Activated CD8-positive, alpha-beta T cell treated with anti-CD3 and anti-CD28 coated beads for 36 hours (primary cell): ENCODE measurements around the gene LIN7A. TPM values are rescaled to one million over a fixed set of nuclear protein-coding genes. Genes with fewer than 3 reads are reported as not detected.

Source experiments
- ATAC-seq: fragments of 200-7000 bp; cut with Tn5 transposase; one replicate; pipeline ENCODE4 v1.10.0; 2021; ENCODE audit warnings: mild to moderate bottlenecking, moderate library complexity
- CTCF ChIA-PET: fragments of 350-600 bp; sonication (Branson Sonifier 250); formaldehyde crosslinking; loops from one replicate; lab custom pipeline; 2021; ENCODE audit warnings: antibody characterized with exemption; lab: Charles Lee
- POLR2A ChIA-PET: fragments of 350-600 bp; sonication (Branson Sonifier 250); formaldehyde crosslinking; loops from one replicate; lab custom pipeline; 2021; ENCODE audit warnings: antibody characterized with exemption; lab: Charles Lee
- DNase-seq: peaks from one replicate; pipeline ENCODE4 v3.0.0-alpha.2; 2020
- H3K27ac Mint-ChIP-seq: one replicate; pipeline ENCODE4 v1.8.0; 2021; ENCODE audit warnings: mild to moderate bottlenecking, mixed read lengths
- H3K27me3 Mint-ChIP-seq: one replicate; pipeline ENCODE4 v1.8.0; 2021; ENCODE audit warnings: mixed read lengths
- H3K36me3 Mint-ChIP-seq: one replicate; pipeline ENCODE4 v1.8.0; 2021; ENCODE audit warnings: low read depth, mixed read lengths
- H3K4me1 Mint-ChIP-seq: one replicate; pipeline ENCODE4 v1.8.0; 2021; ENCODE audit warnings: low read depth, mixed read lengths
- H3K4me3 Mint-ChIP-seq: one replicate; pipeline ENCODE4 v1.8.0; 2021; ENCODE audit warnings: mild to moderate bottlenecking, moderate library complexity, mixed read lengths
- H3K9me3 Mint-ChIP-seq: one replicate; pipeline ENCODE4 v1.8.0; 2021; ENCODE audit warnings: mixed read lengths
- CTCF ChIP-seq: fragments of 200-600 bp; IDR thresholded peaks from one replicate; pipeline ENCODE4 v1.8.0; 2022; ENCODE audit warnings: antibody characterized with exemption, mild to moderate bottlenecking
- intact Hi-C: fragments of 100-400 bp; cut with micrococcal nuclease; formaldehyde crosslinking; loops from one replicate; pipeline ENCODE4 v1.10.0; 2022
- total RNA-seq, 2 experiments: library from RNA; stranded (reverse); gene quantifications; one replicate each; pipeline ENCODE4 v1.2.3, GENCODE V29; 2021

LIN7A gene
- total RNA-seq, 2 experiments from 2014 or later = not detected

- Mint-ChIP-seq H3K4me1 (no peaks in the 10 kb centered on the region), H3K36me3 (no peaks in the 10 kb centered on the region), H3K4me3 (no peak overlapping the region), H3K9me3 (no peaks in the 10 kb centered on the region), H3K27me3 (no peaks in the 10 kb centered on the region), H3K27ac (no peak overlapping the region)
- no peak for ATAC-seq
- intact Hi-C loops = no loop called here
- ChIA-PET CTCF (no interaction called here), POLR2A (no interaction called here)
- TF ChIP-seq CTCF = no peak
- DNase-seq = no peak
Observed at GRCh38 chr12:80858356-80858755, 79.4 kb downstream of the LIN7A start.

GRCh38 chr12:80857311-80857710 is 80.4 kb downstream of the LIN7A start:
- no peaks in the 10 kb centered on the region for H3K4me1 Mint-ChIP-seq
- ATAC-seq (no peak), DNase-seq (no peak)
- ChIA-PET CTCF (no interaction called here), POLR2A (no interaction called here)
- H3K36me3 Mint-ChIP-seq = no peaks in the 10 kb centered on the region
- H3K27me3 Mint-ChIP-seq = no peaks in the 10 kb centered on the region
- H3K9me3 Mint-ChIP-seq = no peaks in the 10 kb centered on the region
- no peak overlapping the region for H3K27ac Mint-ChIP-seq
- no peak overlapping the region for H3K4me3 Mint-ChIP-seq
- intact Hi-C loops = no loop called here
- no peak for TF ChIP-seq CTCF

GRCh38 chr12:80849337-80849736 is 88.4 kb downstream of the LIN7A start:
- peaks cover 1% of the 10 kb centered on the region for H3K9me3 Mint-ChIP-seq
- intact Hi-C loops = no loop called here
- ChIA-PET POLR2A (no interaction called here), CTCF (no interaction called here)
- DNase-seq (no peak), ATAC-seq (no peak)
- H3K27ac Mint-ChIP-seq = no peak overlapping the region
- H3K36me3 Mint-ChIP-seq = no peaks in the 10 kb centered on the region
- no peak overlapping the region for H3K4me3 Mint-ChIP-seq
- H3K4me1 Mint-ChIP-seq = no peaks in the 10 kb centered on the region
- no peak for TF ChIP-seq CTCF
- no peaks in the 10 kb centered on the region for H3K27me3 Mint-ChIP-seq

- no peak for ATAC-seq
- no peak overlapping the region for H3K27ac Mint-ChIP-seq
- CTCF ChIA-PET = no interaction called here
- intact Hi-C loops = no loop called here
- H3K27me3 Mint-ChIP-seq = no peaks in the 10 kb centered on the region
- H3K4me1 Mint-ChIP-seq = no peaks in the 10 kb centered on the region
- H3K4me3 Mint-ChIP-seq = no peak overlapping the region
- DNase-seq = no peak
- H3K36me3 Mint-ChIP-seq = no peaks in the 10 kb centered on the region
- POLR2A ChIA-PET = no interaction called here
- H3K9me3 Mint-ChIP-seq = peaks cover 1% of the 10 kb centered on the region
- no peak for TF ChIP-seq CTCF
Observed at GRCh38 chr12:80848858-80849257, 88.9 kb downstream of the LIN7A start.

- DNase-seq = no peak
- no peak overlapping the region for H3K27ac Mint-ChIP-seq
- H3K4me3 Mint-ChIP-seq = no peak overlapping the region
- CTCF ChIA-PET = no interaction called here
- intact Hi-C loops = no loop called here
- peaks cover 1% of the 10 kb centered on the region for H3K9me3 Mint-ChIP-seq
- POLR2A ChIA-PET = no interaction called here
- ATAC-seq = no peak
- no peaks in the 10 kb centered on the region for H3K36me3 Mint-ChIP-seq
- no peaks in the 10 kb centered on the region for H3K27me3 Mint-ChIP-seq
- TF ChIP-seq CTCF = no peak
- H3K4me1 Mint-ChIP-seq = no peaks in the 10 kb centered on the region
Observed at GRCh38 chr12:80847575-80847974, 90.2 kb downstream of the LIN7A start.
